Panc1 (cell line): Measurements from ENCODE around the gene EXOC3L4. TPM values are rescaled to one million over a fixed set of nuclear protein-coding genes. Genes with fewer than 3 reads are reported as not detected.

Source experiments
- ATAC-seq: fragments of 200-7000 bp; cut with Tn5 transposase; 2 replicates; pipeline ENCODE4 v1.9.1; 2020; ENCODE audit warnings: mild to moderate bottlenecking, moderate library complexity
- BruUV-seq: library from RNA; stranded (reverse); fragments of 400-500 nt; replicated peaks from 2 replicates; lab custom pipeline; 2021; lab: Mats Ljungman, UMichigan
- CTCF ChIA-PET: fragments of 300-600 bp; sonication (Branson Sonifier 250); formaldehyde crosslinking; loops from one replicate; lab custom pipeline; 2022; ENCODE audit warnings: antibody characterized with exemption; lab: Charles Lee
- POLR2A ChIA-PET: fragments of 300-600 bp; sonication (Branson Sonifier 250); formaldehyde crosslinking; loops from one replicate; lab custom pipeline; 2022; ENCODE audit warnings: antibody characterized with exemption; lab: Charles Lee
- DNase-seq: peaks from one replicate; pipeline ENCODE4 v3.0.0-alpha.2; 2010; ENCODE audit warnings: low read depth, low spot score
- H3K27ac ChIP-seq: 2 replicates; pipeline ENCODE4 v1.5.1; 2011; ENCODE audit warnings: mild to moderate bottlenecking, low read length, inconsistent platforms
- H3K27me3 ChIP-seq: fragments of 200-500 bp; sonication (Bioruptor generic); 2 replicates; pipeline ENCODE4 v1.6.0; 2014; ENCODE audit warnings: low read length, inconsistent platforms; ENCODE audit not compliant: control insufficient read depth, insufficient read depth
- H3K36me3 ChIP-seq: fragments of 200-500 bp; sonication (Bioruptor generic); 2 replicates; pipeline ENCODE4 v1.5.1; 2014; ENCODE audit warnings: inconsistent platforms, mild to moderate bottlenecking, low read length, moderate library complexity; ENCODE audit not compliant: control insufficient read depth, insufficient read depth
- H3K4me1 ChIP-seq: 2 replicates; pipeline ENCODE4 v1.5.1; 2011; ENCODE audit warnings: inconsistent platforms, mild to moderate bottlenecking, low read length, moderate library complexity; ENCODE audit not compliant: control insufficient read depth, insufficient read depth
- H3K4me3 ChIP-seq, 2 experiments: 2 replicates each; pipeline ENCODE4 v1.5.1; 2011 to 2012; ENCODE audit warnings: low read depth in 2 of 2, low read length in 2 of 2, mild to moderate bottlenecking in 2 of 2, inconsistent platforms in 1 of 2, moderate library complexity in 1 of 2
- H3K9me3 ChIP-seq: fragments of 200-500 bp; sonication (Bioruptor generic); 2 replicates; pipeline ENCODE4 v1.5.1; 2014; ENCODE audit warnings: low read depth, mild to moderate bottlenecking, inconsistent platforms, low read length, moderate library complexity; ENCODE audit not compliant: control insufficient read depth, insufficient read depth
- POLR2AphosphoS5 ChIP-seq: IDR thresholded peaks from 2 replicates; pipeline ENCODE4 v1.6.1; 2012; ENCODE audit warnings: mild to moderate bottlenecking, low read depth, low read length, moderate library complexity
- SIN3A ChIP-seq: IDR thresholded peaks from 2 replicates; pipeline ENCODE4 v1.6.1; 2012; ENCODE audit warnings: low read depth, mild to moderate bottlenecking, low read length, moderate library complexity, borderline replicate concordance; ENCODE audit not compliant: insufficient read depth
- TCF7L2 ChIP-seq: IDR thresholded peaks from 2 replicates; pipeline ENCODE4 v1.6.1; 2011; ENCODE audit warnings: mild to moderate bottlenecking, low read depth, low read length, inconsistent platforms
- in situ Hi-C: cut with HindIII; loops from 2 replicates; pipeline ENCODE4 v1.10.0; 2016; ENCODE audit warnings: low sequenced_read_pairs, low pct_unique_long_range_greater_than_20kb
- intact Hi-C: fragments of 100-400 bp; cut with micrococcal nuclease; formaldehyde crosslinking; loops from one replicate; pipeline ENCODE4 v1.10.0; 2022; ENCODE audit not compliant: unreplicated experiment
- total RNA-seq: library from RNA; stranded (reverse); gene quantifications from one replicate; pipeline ENCODE4 v1.2.1, GENCODE V29; 2021; ENCODE audit not compliant: unreplicated experiment
- TF ChIP-seq, protein P1 (sequence below), 2 experiments: IDR thresholded peaks; 2 replicates each; pipeline ENCODE4 v1.6.1; 2011 to 2012; ENCODE audit warnings: low read depth in 2 of 2, control low read depth in 1 of 2, low read length in 1 of 2, mild to moderate bottlenecking in 1 of 2, moderate library complexity in 1 of 2; ENCODE audit not compliant: insufficient read depth in 1 of 2
- TF ChIP-seq, protein P2 (sequence below): fragments of 450-650 bp; IDR thresholded peaks from 2 replicates; pipeline ENCODE4 v1.5.1; 2017; ENCODE audit warnings: mild to moderate bottlenecking

The EXOC3L4 gene
- total RNA-seq, 1 experiment from 2014 or later, result 2.6 TPM

DNA sequence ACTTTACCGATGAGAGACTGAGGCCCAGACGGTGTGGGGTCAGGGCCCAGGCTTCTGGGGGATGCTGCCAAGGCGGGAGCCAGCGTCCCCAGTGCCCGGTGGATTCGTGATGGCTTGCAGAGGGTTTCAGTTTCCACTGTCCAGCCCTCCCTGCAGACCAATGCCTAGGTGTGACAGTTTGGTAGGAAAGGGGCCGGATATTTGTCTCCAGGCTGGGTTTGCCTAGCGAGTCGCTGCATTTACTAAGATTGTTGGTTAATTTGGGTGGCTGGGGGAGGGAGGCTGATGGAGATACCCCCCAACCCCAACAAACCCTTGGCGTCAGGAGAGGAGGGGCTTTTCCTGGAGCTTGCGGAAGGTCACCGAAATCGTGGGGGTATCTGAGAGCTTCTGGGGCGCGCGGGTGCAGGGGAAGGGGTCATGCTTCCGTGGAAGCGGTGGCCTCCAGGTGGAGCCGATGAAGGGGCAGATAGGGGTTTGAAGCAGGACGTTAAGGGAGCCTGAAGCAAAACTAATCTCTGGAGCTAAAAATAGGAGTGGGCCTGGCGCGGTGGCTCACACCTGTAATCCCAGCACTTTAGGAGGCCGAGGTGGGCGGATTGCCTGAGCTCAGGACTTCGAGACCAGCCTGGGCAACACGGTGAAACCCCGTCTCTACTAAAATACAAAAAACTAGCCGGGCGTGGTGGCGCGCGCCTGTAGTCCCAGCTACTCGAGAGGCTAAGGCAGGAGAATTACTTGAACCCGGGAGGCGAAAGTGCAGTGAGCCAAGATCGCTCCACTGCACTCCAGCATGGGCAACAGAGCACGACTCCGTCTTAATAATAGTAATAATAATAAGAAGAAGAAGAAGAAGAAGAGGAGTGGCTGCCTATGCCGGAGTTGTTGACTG lies 36.1 kb upstream of the EXOC3L4 start:
- CTCF ChIA-PET, result no interaction called here
- Histone ChIP-seq H3K36me3 (no peaks in the 10 kb centered on the region), H3K4me1 (peaks cover 22% of the 10 kb centered on the region), H3K4me3 (peak overlapping the region; percentile 79 to 81), H3K27me3 (no peaks in the 10 kb centered on the region), H3K27ac (peak overlapping the region; percentile 87), H3K9me3 (no peaks in the 10 kb centered on the region)
- TF ChIP-seq TCF7L2 (no peak), POLR2AphosphoS5 (no peak), SIN3A (no peak)
- TF ChIP-seq, protein P1, sequence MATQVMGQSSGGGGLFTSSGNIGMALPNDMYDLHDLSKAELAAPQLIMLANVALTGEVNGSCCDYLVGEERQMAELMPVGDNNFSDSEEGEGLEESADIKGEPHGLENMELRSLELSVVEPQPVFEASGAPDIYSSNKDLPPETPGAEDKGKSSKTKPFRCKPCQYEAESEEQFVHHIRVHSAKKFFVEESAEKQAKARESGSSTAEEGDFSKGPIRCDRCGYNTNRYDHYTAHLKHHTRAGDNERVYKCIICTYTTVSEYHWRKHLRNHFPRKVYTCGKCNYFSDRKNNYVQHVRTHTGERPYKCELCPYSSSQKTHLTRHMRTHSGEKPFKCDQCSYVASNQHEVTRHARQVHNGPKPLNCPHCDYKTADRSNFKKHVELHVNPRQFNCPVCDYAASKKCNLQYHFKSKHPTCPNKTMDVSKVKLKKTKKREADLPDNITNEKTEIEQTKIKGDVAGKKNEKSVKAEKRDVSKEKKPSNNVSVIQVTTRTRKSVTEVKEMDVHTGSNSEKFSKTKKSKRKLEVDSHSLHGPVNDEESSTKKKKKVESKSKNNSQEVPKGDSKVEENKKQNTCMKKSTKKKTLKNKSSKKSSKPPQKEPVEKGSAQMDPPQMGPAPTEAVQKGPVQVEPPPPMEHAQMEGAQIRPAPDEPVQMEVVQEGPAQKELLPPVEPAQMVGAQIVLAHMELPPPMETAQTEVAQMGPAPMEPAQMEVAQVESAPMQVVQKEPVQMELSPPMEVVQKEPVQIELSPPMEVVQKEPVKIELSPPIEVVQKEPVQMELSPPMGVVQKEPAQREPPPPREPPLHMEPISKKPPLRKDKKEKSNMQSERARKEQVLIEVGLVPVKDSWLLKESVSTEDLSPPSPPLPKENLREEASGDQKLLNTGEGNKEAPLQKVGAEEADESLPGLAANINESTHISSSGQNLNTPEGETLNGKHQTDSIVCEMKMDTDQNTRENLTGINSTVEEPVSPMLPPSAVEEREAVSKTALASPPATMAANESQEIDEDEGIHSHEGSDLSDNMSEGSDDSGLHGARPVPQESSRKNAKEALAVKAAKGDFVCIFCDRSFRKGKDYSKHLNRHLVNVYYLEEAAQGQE (IDR thresholded peaks at IDR 0.05; ENCODE audit: insufficient read depth in 1 of 2, low read depth in 2 of 2, low read length in 1 of 2), result no peak
- TF ChIP-seq, protein P2, sequence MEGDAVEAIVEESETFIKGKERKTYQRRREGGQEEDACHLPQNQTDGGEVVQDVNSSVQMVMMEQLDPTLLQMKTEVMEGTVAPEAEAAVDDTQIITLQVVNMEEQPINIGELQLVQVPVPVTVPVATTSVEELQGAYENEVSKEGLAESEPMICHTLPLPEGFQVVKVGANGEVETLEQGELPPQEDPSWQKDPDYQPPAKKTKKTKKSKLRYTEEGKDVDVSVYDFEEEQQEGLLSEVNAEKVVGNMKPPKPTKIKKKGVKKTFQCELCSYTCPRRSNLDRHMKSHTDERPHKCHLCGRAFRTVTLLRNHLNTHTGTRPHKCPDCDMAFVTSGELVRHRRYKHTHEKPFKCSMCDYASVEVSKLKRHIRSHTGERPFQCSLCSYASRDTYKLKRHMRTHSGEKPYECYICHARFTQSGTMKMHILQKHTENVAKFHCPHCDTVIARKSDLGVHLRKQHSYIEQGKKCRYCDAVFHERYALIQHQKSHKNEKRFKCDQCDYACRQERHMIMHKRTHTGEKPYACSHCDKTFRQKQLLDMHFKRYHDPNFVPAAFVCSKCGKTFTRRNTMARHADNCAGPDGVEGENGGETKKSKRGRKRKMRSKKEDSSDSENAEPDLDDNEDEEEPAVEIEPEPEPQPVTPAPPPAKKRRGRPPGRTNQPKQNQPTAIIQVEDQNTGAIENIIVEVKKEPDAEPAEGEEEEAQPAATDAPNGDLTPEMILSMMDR, result no peak
- BruUV-seq, result no TSS peak
- in situ Hi-C loops (no loop called here), intact Hi-C loops (no loop called here)
- DNase-seq (no peak), ATAC-seq (peak; percentile 6; the same call in 1 of the 2 replicates)
- POLR2A ChIA-PET, result no interaction called here

DNA sequence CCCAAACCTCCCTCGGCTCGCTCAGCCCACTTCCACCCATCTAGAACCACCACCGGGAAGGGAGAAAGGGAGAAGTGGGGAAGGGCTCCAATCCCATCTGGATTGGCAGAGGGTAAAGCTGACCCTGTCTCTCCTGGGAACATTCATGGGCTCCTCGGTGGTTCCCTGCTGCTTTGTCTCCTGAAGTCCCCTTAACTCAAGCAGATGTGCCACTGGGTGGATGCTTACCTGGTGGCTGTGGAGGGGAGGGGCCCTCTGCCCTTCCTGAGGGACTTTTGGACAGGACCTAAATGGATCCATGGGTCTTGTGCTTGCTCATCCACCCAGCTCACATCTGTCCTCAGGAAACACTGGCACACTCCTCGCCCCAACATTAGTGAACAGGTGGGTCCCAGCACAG lies 35.0 kb upstream of the EXOC3L4 start:
- BruUV-seq, result no TSS peak
- ATAC-seq (no peak), DNase-seq (no peak)
- peaks cover 20% of the 10 kb centered on the region for H3K4me1 ChIP-seq
- TF ChIP-seq, protein P1 (IDR thresholded peaks at IDR 0.05; ENCODE audit: insufficient read depth in 1 of 2, low read depth in 2 of 2, low read length in 1 of 2), result no peak
- TF ChIP-seq, protein P2, result no peak
- TF ChIP-seq TCF7L2, result no peak
- TF ChIP-seq POLR2AphosphoS5, result no peak
- no peak for TF ChIP-seq SIN3A
- in situ Hi-C loops (no loop called here), intact Hi-C loops (no loop called here)
- no peaks in the 10 kb centered on the region for H3K36me3 ChIP-seq
- peak overlapping the region in 1 of 2 experiments; percentile 79; a peak in 2 of 4 replicates for H3K4me3 ChIP-seq
- peak overlapping the region; percentile 87; the same call in 1 of the 2 replicates for H3K27ac ChIP-seq
- no peaks in the 10 kb centered on the region for H3K27me3 ChIP-seq
- ChIA-PET POLR2A (no interaction called here), CTCF (no interaction called here)
- H3K9me3 ChIP-seq, result no peaks in the 10 kb centered on the region
